NT2/D1 (cell line): ENCODE measurements around the gene GMDS.

Source experiments
- SUZ12 ChIP-seq: IDR thresholded peaks from 2 replicates; pipeline ENCODE4 v1.6.1; 2011; ENCODE audit not compliant: insufficient read length, insufficient read depth; ENCODE audit errors: extremely low read depth
- YY1 ChIP-seq: IDR thresholded peaks from 2 replicates; pipeline ENCODE4 v1.6.1; 2011; ENCODE audit not compliant: insufficient read length, insufficient read depth
- ZNF274 ChIP-seq: IDR thresholded peaks from 2 replicates; pipeline ENCODE4 v1.6.1; 2011; ENCODE audit warnings: mild to moderate bottlenecking, low read depth, low read length

DNA sequence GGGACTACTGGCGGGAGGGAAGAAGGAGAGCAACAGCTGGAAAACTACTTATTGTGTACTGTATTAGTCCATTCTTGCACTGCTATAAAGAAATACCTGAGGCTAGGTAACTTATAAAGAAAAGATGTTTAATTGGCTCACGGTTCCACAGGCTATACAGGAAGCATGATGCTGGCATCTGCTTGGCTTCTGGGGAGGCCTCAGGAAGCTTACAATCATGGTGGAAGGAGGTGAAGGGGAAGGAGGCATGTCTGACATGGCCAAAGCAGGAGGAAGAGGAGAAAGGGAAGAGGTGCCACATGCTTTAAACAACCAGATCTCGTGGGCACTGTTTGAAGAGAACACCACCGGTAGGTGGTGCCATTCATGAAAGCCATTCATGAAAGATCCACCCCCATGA, 67.3 kb downstream of the GMDS start:
- TF ChIP-seq ZNF274 (no peak), YY1 (no peak), SUZ12 (no peak)
